Kidney (tissue), 14 donors: Measurements from ENCODE around the gene CEMIP2. TPM values are rescaled to one million over a fixed set of nuclear protein-coding genes. Genes with fewer than 3 reads are reported as not detected.

Experiments
- DNase-seq, 5 donors: peaks; one replicate each; pipeline ENCODE4 v3.0.0-alpha.2; 2013 to 2020
- FAIRE-seq: peaks from 2 replicates; lab custom pipeline; 2012; peaks lifted over from hg19 to GRCh38; lab: Jason Lieb, UNC
- H3K27ac ChIP-seq, 2 donors: one replicate each; pipeline ENCODE4 v1.7.0; 2013; ENCODE audit warnings: low read depth in 2 of 2, low read length in 2 of 2, inconsistent platforms in 1 of 2
- H3K27me3 ChIP-seq: one replicate; pipeline ENCODE4 v1.7.1; 2013; ENCODE audit warnings: low read length, inconsistent platforms; ENCODE audit not compliant: control insufficient read depth, insufficient read depth
- H3K36me3 ChIP-seq, 3 donors: one replicate each; pipeline versions ENCODE4 v1.7.0 to v1.7.1; 2013; ENCODE audit warnings: low read length in 3 of 3, control low read depth in 1 of 3, inconsistent platforms in 1 of 3; ENCODE audit not compliant: insufficient read depth in 3 of 3, control insufficient read depth in 2 of 3
- H3K4me1 ChIP-seq, 3 donors: one replicate each; pipeline versions ENCODE4 v1.7.0 to v1.7.1; 2013; ENCODE audit warnings: low read length in 3 of 3, inconsistent platforms in 1 of 3, low read depth in 1 of 3; ENCODE audit not compliant: control insufficient read depth in 2 of 3, insufficient read depth in 2 of 3
- H3K4me3 ChIP-seq, 3 donors: one replicate each; pipeline versions ENCODE4 v1.7.0 to v1.8.1; 2013; ENCODE audit warnings: low read length in 3 of 3, control low read depth in 1 of 3, inconsistent platforms in 1 of 3
- H3K9ac ChIP-seq, 3 donors: one replicate each; pipeline versions ENCODE4 v1.7.0 to v1.7.1; 2013; ENCODE audit warnings: low read length in 3 of 3, control low read depth in 1 of 3, inconsistent platforms in 1 of 3
- H3K9me3 ChIP-seq, 3 donors: one replicate each; pipeline versions ENCODE4 v1.7.0 to v1.7.1; 2013; ENCODE audit warnings: low read length in 3 of 3, control low read depth in 1 of 3, inconsistent platforms in 1 of 3; ENCODE audit not compliant: control insufficient read depth in 2 of 3, insufficient read depth in 1 of 3
- CTCF ChIP-seq: IDR thresholded peaks from 3 replicates; pipeline ENCODE4 v1.5.1; 2012; ENCODE audit warnings: mild to moderate bottlenecking, moderate library complexity, borderline replicate concordance; ENCODE audit not compliant: insufficient read depth; ENCODE audit errors: extremely low read depth
- intact Hi-C: fragments of 100-400 bp; cut with DNase I; formaldehyde crosslinking; loops from one replicate; pipeline ENCODE4 v1.11.1; 2022
- polyA plus RNA-seq: library from polyadenylated mRNA; stranded (reverse); fragments of 350-450 nt; fragmentation: Illumina TruSeq; extraction: RNeasy Lipid Tissue Mini Kit (QIAGEN cat#74804); gene quantifications from one replicate; pipeline ENCODE4 v1.2.3, GENCODE V29; 2014; ENCODE audit warnings: low read depth, low replicate concordance; ENCODE audit not compliant: insufficient read depth
- total RNA-seq: library from RNA; stranded (reverse); fragmentation: NEBNext Ultra II Directional; extraction: Animal tissue kit (Norgen Biotek cat#: 25700); gene quantifications from one replicate; pipeline ENCODE4 v1.2.1, GENCODE V29; 2021
- donor health status: control.
- donor health status: control.
- donor health status: control.
- donor health status: control.
- donor health status: control.
- donor health status: DM: yes; HTN: yes; CAD: no.
- donor health status: Normal renal cell carcinoma (clear cell type).

CEMIP2 gene
- total and polyA plus RNA-seq, 2 donors from 2014 or later, result 13.9 to 70.7 TPM

GRCh38 chr9:71656496-71656895 is 111.8 kb downstream of the CEMIP2 start:
- H3K27ac ChIP-seq, result no peak overlapping the region
- no peak overlapping the region for H3K9ac ChIP-seq
- no peaks in the 10 kb centered on the region for H3K9me3 ChIP-seq
- H3K4me3 ChIP-seq, result no peak overlapping the region
- DNase-seq, result no peak
- intact Hi-C loops, result no loop called here
- H3K4me1 ChIP-seq, result no peaks in the 10 kb centered on the region
- H3K27me3 ChIP-seq, result no peaks in the 10 kb centered on the region
- no peak for FAIRE-seq
- no peak for TF ChIP-seq CTCF
- H3K36me3 ChIP-seq, result no peaks in the 10 kb centered on the region

- Histone ChIP-seq H3K4me1 (no peaks in the 10 kb centered on the region), H3K27me3 (no peaks in the 10 kb centered on the region), H3K9ac (no peak overlapping the region), H3K36me3 (no peaks in the 10 kb centered on the region), H3K4me3 (no peak overlapping the region), H3K27ac (no peak overlapping the region), H3K9me3 (no peaks in the 10 kb centered on the region)
- FAIRE-seq, result no peak
- DNase-seq, result no peak
- intact Hi-C loops, result no loop called here
- no peak for TF ChIP-seq CTCF
Observed at GRCh38 chr9:71655778-71656177, 112.5 kb downstream of the CEMIP2 start.

GRCh38 chr9:71655141-71655540 is 113.2 kb downstream of the CEMIP2 start:
- Histone ChIP-seq H3K27ac (no peak overlapping the region), H3K9ac (no peak overlapping the region), H3K9me3 (no peaks in the 10 kb centered on the region), H3K4me1 (no peaks in the 10 kb centered on the region), H3K36me3 (no peaks in the 10 kb centered on the region), H3K4me3 (no peak overlapping the region), H3K27me3 (no peaks in the 10 kb centered on the region)
- intact Hi-C loops, result no loop called here
- FAIRE-seq (no peak), DNase-seq (no peak)
- TF ChIP-seq CTCF, result no peak

- no peak for TF ChIP-seq CTCF
- Histone ChIP-seq H3K4me3 (no peak overlapping the region), H3K4me1 (peaks cover 0 to 2% (median 0%) of the 10 kb centered on the region in 3 donors), H3K9ac (no peak overlapping the region), H3K27ac (no peak overlapping the region), H3K9me3 (no peaks in the 10 kb centered on the region), H3K27me3 (no peaks in the 10 kb centered on the region), H3K36me3 (no peaks in the 10 kb centered on the region)
- intact Hi-C loops, result no loop called here
- FAIRE-seq, result no peak
- no peak for DNase-seq
Observed at GRCh38 chr9:71652480-71652879, 115.8 kb downstream of the CEMIP2 start.
